Activated CD4-positive, alpha-beta memory T cell treated with anti-CD3 and anti-CD28 coated beads for 36 hours (primary cell): Measurements from ENCODE around the gene IL1RN. TPM values are rescaled to one million over a fixed set of nuclear protein-coding genes. Genes with fewer than 3 reads are reported as not detected.

Source experiments
- CTCF ChIA-PET: fragments of 350-600 bp; sonication (Branson Sonifier 250); formaldehyde crosslinking; loops from one replicate; lab custom pipeline; 2021; ENCODE audit warnings: antibody characterized with exemption, inconsistent platforms; lab: Charles Lee
- POLR2A ChIA-PET: fragments of 350-600 bp; sonication (Branson Sonifier 250); formaldehyde crosslinking; loops from one replicate; lab custom pipeline; 2021; ENCODE audit warnings: antibody characterized with exemption; lab: Charles Lee
- DNase-seq: peaks from one replicate; pipeline ENCODE4 v3.0.0-alpha.2; 2020
- H3K27ac Mint-ChIP-seq: one replicate; pipeline ENCODE4 v1.8.0; 2021; ENCODE audit warnings: mixed read lengths
- H3K27me3 Mint-ChIP-seq: one replicate; pipeline ENCODE4 v1.8.0; 2021; ENCODE audit warnings: mixed read lengths
- H3K36me3 Mint-ChIP-seq: one replicate; pipeline ENCODE4 v1.8.0; 2021; ENCODE audit warnings: mixed read lengths
- H3K4me1 Mint-ChIP-seq: one replicate; pipeline ENCODE4 v1.8.0; 2021; ENCODE audit warnings: low read depth, mixed read lengths
- H3K4me3 Mint-ChIP-seq: one replicate; pipeline ENCODE4 v1.8.0; 2021; ENCODE audit warnings: mild to moderate bottlenecking, mixed read lengths
- H3K9me3 Mint-ChIP-seq: one replicate; pipeline ENCODE4 v1.8.0; 2021; ENCODE audit warnings: mixed read lengths
- intact Hi-C: fragments of 100-400 bp; cut with micrococcal nuclease; formaldehyde crosslinking; loops from one replicate; pipeline ENCODE4 v1.15.1; 2023
- total RNA-seq, 2 experiments: library from RNA; stranded (reverse); gene quantifications; one replicate each; pipeline ENCODE4 v1.2.3, GENCODE V29; 2021

IL1RN gene
- total RNA-seq, 2 experiments from 2014 or later: 9.8 to 10.5 TPM

DNA sequence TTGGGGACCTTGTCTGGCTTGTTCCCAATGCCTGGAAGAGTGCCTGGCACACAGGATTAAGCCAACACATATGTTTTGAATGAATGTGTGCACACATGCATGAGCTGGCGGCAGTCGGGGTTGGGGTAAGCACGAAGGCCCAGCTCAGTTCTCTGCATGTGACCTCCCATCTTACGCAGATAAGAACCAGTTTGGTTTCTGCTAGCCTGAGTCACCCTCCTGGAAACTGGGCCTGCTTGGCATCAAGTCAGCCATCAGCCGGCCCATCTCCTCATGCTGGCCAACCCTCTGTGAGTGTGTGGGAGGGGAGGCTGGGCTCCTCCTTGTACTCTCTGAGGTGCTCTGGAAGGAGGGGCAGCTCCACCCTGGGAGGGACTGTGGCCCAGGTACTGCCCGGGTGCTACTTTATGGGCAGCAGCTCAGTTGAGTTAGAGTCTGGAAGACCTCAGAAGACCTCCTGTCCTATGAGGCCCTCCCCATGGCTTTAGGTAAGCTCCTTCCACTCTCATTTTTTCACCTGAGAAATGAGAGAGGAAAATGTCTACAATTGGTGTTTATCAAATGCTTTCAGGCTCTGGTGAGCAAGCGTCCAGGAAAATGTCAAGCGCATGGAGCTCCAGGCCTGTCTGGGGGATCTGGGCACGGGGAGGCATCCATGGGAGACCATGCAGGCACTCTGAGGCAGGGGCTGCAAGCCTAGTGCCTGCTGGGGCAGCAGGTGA is 9.7 kb upstream of the IL1RN start:
- DNase-seq: peak; percentile 84
- Mint-ChIP-seq H3K4me1 (peaks cover 23% of the 10 kb centered on the region), H3K36me3 (no peaks in the 10 kb centered on the region), H3K27ac (peak overlapping the region; percentile 68), H3K27me3 (peaks cover 3% of the 10 kb centered on the region), H3K4me3 (peak overlapping the region; percentile 13), H3K9me3 (no peaks in the 10 kb centered on the region)
- intact Hi-C loops: loop anchor here (1.0 to 2.0 kb wide), 3 partner anchors 12 to 33 kb away; no protein-coding TSS in a partner anchor
- CTCF ChIA-PET: interaction anchor here (0.8 to 7.6 kb wide), 5 partner anchors 19 to 85 kb away, joined by 3 to 58 read pairs (median 4); no protein-coding TSS in a partner anchor
- POLR2A ChIA-PET: interaction anchor here (1.2 to 1.3 kb wide), 2 partner anchors 21 to 58 kb away, joined by 3 to 4 read pairs; no protein-coding TSS in a partner anchor

DNA sequence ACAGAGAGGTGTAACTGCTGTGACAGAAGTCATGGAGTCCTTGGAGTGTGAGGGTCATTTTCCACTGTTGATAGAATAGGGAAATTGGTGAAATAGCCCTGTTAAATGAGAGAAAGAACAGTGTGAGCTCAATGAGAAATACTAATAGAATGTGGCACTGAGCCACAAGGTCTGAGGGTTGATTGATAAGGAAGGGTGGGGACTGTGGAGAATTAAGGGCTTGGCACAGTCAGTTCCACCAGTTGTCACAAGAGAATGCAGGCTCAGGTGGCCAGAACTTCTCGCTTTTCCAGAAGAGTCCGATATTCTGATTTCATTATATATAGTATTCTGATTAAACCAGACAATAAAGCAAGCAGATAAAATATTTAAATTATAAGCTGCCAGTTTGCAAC is 9.1 kb upstream of the IL1RN start:
- Mint-ChIP-seq H3K9me3 (no peaks in the 10 kb centered on the region), H3K4me1 (peaks cover 23% of the 10 kb centered on the region), H3K4me3 (peak overlapping the region; percentile 13), H3K36me3 (no peaks in the 10 kb centered on the region), H3K27me3 (peaks cover 3% of the 10 kb centered on the region), H3K27ac (peak overlapping the region; percentile 14)
- ChIA-PET CTCF (interaction anchor here (0.8 to 7.6 kb wide), 4 partner anchors 18 to 80 kb away, joined by 4 to 58 read pairs (median 11); no protein-coding TSS in a partner anchor), POLR2A (interaction anchor here (1.2 to 1.3 kb wide), 2 partner anchors 22 to 57 kb away, joined by 3 to 4 read pairs; no protein-coding TSS in a partner anchor)
- DNase-seq: no peak
- intact Hi-C loops: no loop called here

GRCh38 chr2:113119111-113119510 is 8.3 kb upstream of the IL1RN start:
- intact Hi-C loops: no loop called here
- no peak for DNase-seq
- Mint-ChIP-seq H3K36me3 (no peaks in the 10 kb centered on the region), H3K27ac (no peak overlapping the region), H3K4me1 (peaks cover 30% of the 10 kb centered on the region), H3K4me3 (no peak overlapping the region), H3K9me3 (no peaks in the 10 kb centered on the region), H3K27me3 (peaks cover 4% of the 10 kb centered on the region)
- CTCF ChIA-PET: interaction anchor here (1.5 to 7.6 kb wide), 3 partner anchors 17 to 79 kb away, joined by 4 to 58 read pairs (median 18); no protein-coding TSS in a partner anchor
- POLR2A ChIA-PET: no interaction called here

DNA sequence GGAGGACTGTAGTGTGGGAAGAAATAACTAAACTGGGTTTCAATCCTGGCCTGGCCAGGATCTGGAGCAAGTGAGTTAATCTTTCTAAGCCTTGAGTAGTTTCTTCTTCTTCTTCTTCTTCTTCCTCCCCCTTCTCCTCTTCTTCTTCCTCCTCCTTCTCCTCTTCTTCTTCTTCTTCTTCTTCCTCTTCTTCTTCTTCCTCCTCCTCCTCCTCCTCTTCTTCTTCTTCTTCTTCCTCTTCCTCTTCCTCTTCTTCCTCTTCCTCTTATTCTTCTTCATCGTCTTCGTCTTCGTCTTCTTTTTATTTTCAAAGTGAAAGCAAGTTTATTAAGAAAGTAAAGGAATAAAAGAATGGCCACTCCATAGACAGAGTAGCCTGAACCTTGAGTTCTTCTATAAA is 6.5 kb upstream of the IL1RN start:
- POLR2A ChIA-PET: no interaction called here
- intact Hi-C loops: no loop called here

DNA sequence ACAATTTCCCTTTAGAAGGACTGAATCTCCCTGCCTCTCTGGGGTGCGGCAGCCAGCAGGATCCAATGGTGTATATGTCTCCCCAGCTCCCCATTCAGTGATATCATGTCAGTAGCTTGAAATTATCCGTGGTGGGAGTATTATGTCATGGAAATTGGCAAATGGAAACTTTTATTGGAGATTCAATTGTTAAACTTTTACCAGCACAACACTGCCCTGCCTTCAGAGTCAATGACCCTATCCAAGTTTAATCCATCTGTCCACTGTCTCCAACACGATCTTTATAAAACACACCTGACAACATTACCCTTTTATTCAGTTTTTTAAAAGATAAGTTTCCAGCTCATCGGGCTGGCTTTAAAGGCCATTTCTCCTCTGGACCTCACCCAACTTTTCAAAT is 5.0 kb upstream of the IL1RN start:
- H3K4me1 Mint-ChIP-seq: peaks cover 40% of the 10 kb centered on the region
- H3K27ac Mint-ChIP-seq: no peak overlapping the region
- H3K27me3 Mint-ChIP-seq: peaks cover 12% of the 10 kb centered on the region
- CTCF ChIA-PET: interaction anchor here (1.0 to 1.8 kb wide), 4 partner anchors 15 to 42 kb away, joined by 3 to 9 read pairs (median 5); no protein-coding TSS in a partner anchor
- no peaks in the 10 kb centered on the region for H3K9me3 Mint-ChIP-seq
- H3K4me3 Mint-ChIP-seq: no peak overlapping the region
- DNase-seq: no peak
- intact Hi-C loops: no loop called here
- H3K36me3 Mint-ChIP-seq: no peaks in the 10 kb centered on the region
- POLR2A ChIA-PET: no interaction called here

More for the DNA sequence above, 6.5 kb upstream of the IL1RN start:
- Mint-ChIP-seq H3K4me1 (peaks cover 44% of the 10 kb centered on the region), H3K4me3 (no peak overlapping the region), H3K36me3 (no peaks in the 10 kb centered on the region), H3K27ac (no peak overlapping the region), H3K9me3 (no peaks in the 10 kb centered on the region), H3K27me3 (peaks cover 12% of the 10 kb centered on the region)
- no peak for DNase-seq
- CTCF ChIA-PET: interaction anchor here (1.8 kb wide), 1 partner anchor 16 kb away, joined by 9 read pairs; no protein-coding TSS in a partner anchor

GRCh38 chr2:113123726-113124125 is 3.7 kb upstream of the IL1RN start:
- Mint-ChIP-seq H3K9me3 (no peaks in the 10 kb centered on the region), H3K4me3 (no peak overlapping the region), H3K27ac (no peak overlapping the region), H3K36me3 (no peaks in the 10 kb centered on the region), H3K4me1 (peaks cover 34% of the 10 kb centered on the region), H3K27me3 (peaks cover 12% of the 10 kb centered on the region)
- intact Hi-C loops: loop anchor here (1.0 kb wide), 1 partner anchor 19 kb away; no protein-coding TSS in a partner anchor
- no peak for DNase-seq
- ChIA-PET CTCF (interaction anchor here (1.5 to 3.1 kb wide), 2 partner anchors 14 to 44 kb away, joined by 8 to 26 read pairs; no protein-coding TSS in a partner anchor), POLR2A (no interaction called here)

DNA sequence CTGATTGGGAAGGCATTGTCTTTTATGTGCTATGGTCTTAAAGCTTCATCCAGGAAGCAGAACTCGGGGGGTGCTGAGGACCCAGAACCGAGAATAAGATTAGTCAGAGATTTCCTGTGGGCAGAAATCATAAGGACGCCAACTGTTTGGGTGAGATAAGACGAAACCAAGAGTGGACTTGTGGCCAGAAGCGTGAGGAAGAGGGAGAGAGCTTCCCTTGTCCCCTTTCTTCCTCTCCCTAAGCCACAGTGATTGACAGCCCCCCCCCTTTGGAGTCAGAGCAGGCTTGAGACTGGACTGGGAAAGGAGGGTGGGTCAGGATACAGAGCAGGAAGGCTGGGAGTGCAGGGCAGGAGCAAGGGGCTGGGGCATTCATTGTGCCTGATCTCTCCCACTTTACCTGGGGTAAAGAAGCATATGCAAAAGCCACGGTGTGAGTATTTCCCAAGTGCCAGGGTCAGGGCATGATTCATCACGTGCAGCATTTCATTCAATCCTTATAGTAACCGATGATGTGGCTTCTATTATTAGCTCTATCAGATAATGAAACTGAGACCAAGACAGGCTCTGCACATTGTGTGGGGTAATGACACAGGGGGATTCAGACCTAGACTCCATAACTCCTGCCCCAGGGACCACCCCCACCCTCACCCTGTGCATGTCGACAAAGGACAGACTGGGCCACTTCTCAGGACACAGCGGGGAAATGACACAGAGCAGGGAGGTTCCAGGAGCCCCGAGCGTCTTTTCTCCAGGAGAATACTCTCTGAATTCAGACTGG is 3.0 kb upstream of the IL1RN start:
- CTCF ChIA-PET: interaction anchor here (1.5 to 3.1 kb wide), 2 partner anchors 13 to 44 kb away, joined by 8 to 26 read pairs; no protein-coding TSS in a partner anchor
- POLR2A ChIA-PET: no interaction called here
- H3K4me1 Mint-ChIP-seq: peaks cover 34% of the 10 kb centered on the region
- H3K9me3 Mint-ChIP-seq: no peaks in the 10 kb centered on the region
- H3K4me3 Mint-ChIP-seq: no peak overlapping the region
- H3K27me3 Mint-ChIP-seq: peaks cover 12% of the 10 kb centered on the region
- intact Hi-C loops: loop anchor here (1.0 kb wide), 1 partner anchor 20 kb away; no protein-coding TSS in a partner anchor
- peak overlapping the region; percentile 3 for H3K27ac Mint-ChIP-seq
- H3K36me3 Mint-ChIP-seq: no peaks in the 10 kb centered on the region
- peak; percentile 29 for DNase-seq

- ChIA-PET POLR2A (no interaction called here), CTCF (interaction anchor here (1.5 to 3.1 kb wide), 2 partner anchors 12 to 45 kb away, joined by 8 to 26 read pairs; no protein-coding TSS in a partner anchor)
- intact Hi-C loops: loop anchor here (1.0 kb wide), 1 partner anchor 21 kb away; no protein-coding TSS in a partner anchor
- Mint-ChIP-seq H3K9me3 (no peaks in the 10 kb centered on the region), H3K27ac (no peak overlapping the region), H3K27me3 (peaks cover 11% of the 10 kb centered on the region), H3K4me3 (no peak overlapping the region), H3K4me1 (peaks cover 32% of the 10 kb centered on the region), H3K36me3 (no peaks in the 10 kb centered on the region)
- no peak for DNase-seq
Observed at GRCh38 chr2:113124984-113125855, 2.2 kb upstream of the IL1RN start.

DNA sequence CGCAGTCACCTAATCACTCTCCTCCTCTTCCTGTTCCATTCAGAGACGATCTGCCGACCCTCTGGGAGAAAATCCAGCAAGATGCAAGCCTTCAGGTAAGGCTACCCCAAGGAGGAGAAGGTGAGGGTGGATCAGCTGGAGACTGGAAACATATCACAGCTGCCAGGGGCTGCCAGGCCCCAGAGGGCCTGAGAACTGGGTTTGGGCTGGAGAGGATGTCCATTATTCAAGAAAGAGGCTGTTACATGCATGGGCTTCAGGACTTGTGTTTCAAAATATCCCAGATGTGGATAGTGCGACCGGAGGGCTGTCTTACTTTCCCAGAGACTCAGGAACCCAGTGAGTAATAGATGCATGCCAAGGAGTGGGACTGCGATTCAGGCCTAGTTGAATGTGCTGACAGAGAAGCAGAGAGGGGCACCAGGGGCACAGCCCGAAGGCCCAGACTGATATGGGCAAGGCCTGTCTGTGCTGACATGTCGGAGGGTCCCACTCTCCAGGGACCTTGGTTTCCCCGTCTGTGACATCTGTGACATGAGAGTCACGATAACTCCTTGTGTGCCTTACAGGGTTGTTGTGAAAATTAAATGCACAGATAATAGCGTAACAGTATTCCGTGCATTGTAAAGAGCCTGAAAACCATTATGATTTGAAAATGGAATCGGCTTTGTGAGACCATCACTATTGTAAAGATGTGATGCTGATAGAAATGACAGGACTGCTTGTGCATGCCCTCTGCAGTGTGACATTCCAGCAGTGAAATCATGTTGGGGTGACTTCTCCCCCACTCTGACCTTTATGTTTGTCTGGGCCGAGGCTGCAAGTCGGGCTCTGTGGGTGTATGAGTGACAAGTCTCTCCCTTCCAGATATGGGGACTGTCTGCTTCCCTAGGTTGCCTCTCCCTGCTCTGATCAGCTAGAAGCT is 510 bp downstream of the IL1RN start:
- intact Hi-C loops: no loop called here
- H3K4me3 Mint-ChIP-seq: no peak overlapping the region
- peaks cover 29% of the 10 kb centered on the region for H3K4me1 Mint-ChIP-seq
- H3K9me3 Mint-ChIP-seq: no peaks in the 10 kb centered on the region
- POLR2A ChIA-PET: interaction anchor here (0.5 kb wide), 1 partner anchor 262 kb away, joined by 4 read pairs; no protein-coding TSS in a partner anchor
- DNase-seq: no peak
- H3K27ac Mint-ChIP-seq: no peak overlapping the region
- CTCF ChIA-PET: interaction anchor here (0.7 to 1.4 kb wide), 4 partner anchors 43 to 76 kb away, joined by 3 to 6 read pairs (median 4); no protein-coding TSS in a partner anchor
- peaks cover 9% of the 10 kb centered on the region for H3K27me3 Mint-ChIP-seq
- no peaks in the 10 kb centered on the region for H3K36me3 Mint-ChIP-seq

- CTCF ChIA-PET: interaction anchor here (0.9 to 2.1 kb wide), 3 partner anchors 8 to 71 kb away, joined by 3 to 11 read pairs (median 6); no protein-coding TSS in a partner anchor
- no peak overlapping the region for H3K4me3 Mint-ChIP-seq
- no peak for DNase-seq
- no peaks in the 10 kb centered on the region for H3K36me3 Mint-ChIP-seq
- intact Hi-C loops: no loop called here
- peaks cover 18% of the 10 kb centered on the region for H3K4me1 Mint-ChIP-seq
- POLR2A ChIA-PET: no interaction called here
- peaks cover 3% of the 10 kb centered on the region for H3K27me3 Mint-ChIP-seq
- no peak overlapping the region for H3K27ac Mint-ChIP-seq
- no peaks in the 10 kb centered on the region for H3K9me3 Mint-ChIP-seq
Observed at GRCh38 chr2:113129519-113130078, 2.2 kb downstream of the IL1RN start.
